ENCODE results near the gene AKT1. TPM values are rescaled to one million over a fixed set of nuclear protein-coding genes. Genes with fewer than 3 reads are reported as not detected.
A peak's percentile ranks its signal among the peaks of the same experiment; 100 is the strongest.
"Not testable (repeated sequence)": the region's sequence is repeated elsewhere in the genome, so short reads cannot be mapped to it uniquely, and the experiment has no call there.

The AKT1 gene
- total RNA-seq, 1 donor from 2014 or later = 112 TPM

DNA sequence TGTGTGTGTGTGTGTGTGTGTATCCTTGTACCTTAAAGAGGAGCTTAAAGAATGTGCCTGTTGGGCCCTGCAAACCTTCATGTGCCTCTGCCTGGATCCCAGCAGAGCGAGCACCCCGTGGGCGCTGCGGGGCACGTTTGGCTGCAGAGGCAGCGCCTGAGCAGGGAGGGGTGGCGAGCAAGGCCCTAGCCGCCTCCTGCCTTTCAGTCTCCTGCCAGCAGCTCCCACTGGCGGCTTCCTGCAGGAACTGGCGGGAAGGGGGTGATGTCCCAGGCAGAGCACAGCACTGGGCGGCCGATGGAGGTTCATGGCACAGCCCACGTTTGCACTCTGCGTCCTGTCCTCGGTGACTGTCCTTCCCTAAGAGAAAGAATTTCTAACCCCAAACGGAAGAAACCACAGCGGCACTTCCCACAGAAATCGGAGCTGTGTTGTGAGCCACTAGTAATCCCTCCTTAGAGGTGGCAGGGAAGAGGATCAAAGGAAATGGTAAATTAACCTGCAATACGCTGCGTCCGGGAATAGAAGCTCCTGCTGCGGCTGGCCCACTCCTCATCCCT lies 25.2 kb upstream of the AKT1 start:
- intact Hi-C loops (cut with DNase I) = no loop called here

DNA sequence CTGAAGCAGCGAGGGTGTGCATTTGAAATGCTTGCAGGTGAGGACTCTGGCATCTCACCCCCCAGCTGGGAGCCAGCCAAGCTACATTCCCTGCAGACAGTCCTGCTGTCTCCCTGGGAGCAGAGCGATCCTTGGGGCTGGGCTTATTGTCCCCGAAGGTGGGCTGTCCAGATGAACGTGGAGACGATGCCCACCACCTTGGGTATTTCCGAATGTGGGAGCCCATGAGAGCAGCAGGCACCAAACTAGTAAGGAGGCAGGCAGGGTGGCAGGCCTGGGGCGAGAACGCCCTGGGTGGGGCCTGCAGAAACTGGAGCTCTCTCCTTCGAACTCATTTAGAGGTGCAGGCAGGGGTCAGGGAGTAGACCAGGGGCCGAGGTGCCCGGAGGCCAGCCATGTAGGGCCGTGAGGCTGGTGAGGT lies 23.8 kb upstream of the AKT1 start:
- H3K4me1 ChIP-seq = peaks cover 10 to 18% of the 10 kb centered on the region in 2 donors
- no peaks in the 10 kb centered on the region for H3K27me3 ChIP-seq
- no peak for DNase-seq (ENCODE audit: low spot score in 2 of 2)
- TF ChIP-seq, protein P1, sequence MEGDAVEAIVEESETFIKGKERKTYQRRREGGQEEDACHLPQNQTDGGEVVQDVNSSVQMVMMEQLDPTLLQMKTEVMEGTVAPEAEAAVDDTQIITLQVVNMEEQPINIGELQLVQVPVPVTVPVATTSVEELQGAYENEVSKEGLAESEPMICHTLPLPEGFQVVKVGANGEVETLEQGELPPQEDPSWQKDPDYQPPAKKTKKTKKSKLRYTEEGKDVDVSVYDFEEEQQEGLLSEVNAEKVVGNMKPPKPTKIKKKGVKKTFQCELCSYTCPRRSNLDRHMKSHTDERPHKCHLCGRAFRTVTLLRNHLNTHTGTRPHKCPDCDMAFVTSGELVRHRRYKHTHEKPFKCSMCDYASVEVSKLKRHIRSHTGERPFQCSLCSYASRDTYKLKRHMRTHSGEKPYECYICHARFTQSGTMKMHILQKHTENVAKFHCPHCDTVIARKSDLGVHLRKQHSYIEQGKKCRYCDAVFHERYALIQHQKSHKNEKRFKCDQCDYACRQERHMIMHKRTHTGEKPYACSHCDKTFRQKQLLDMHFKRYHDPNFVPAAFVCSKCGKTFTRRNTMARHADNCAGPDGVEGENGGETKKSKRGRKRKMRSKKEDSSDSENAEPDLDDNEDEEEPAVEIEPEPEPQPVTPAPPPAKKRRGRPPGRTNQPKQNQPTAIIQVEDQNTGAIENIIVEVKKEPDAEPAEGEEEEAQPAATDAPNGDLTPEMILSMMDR (IDR thresholded peaks at IDR 0.05) = no peak
- H3K36me3 ChIP-seq = no peaks in the 10 kb centered on the region
- intact Hi-C loops (cut with DNase I) = no loop called here
- no peak overlapping the region for H3K4me3 ChIP-seq
- no peak overlapping the region for H3K27ac ChIP-seq
- H3K9me3 ChIP-seq = no peaks in the 10 kb centered on the region

More for the DNA sequence above, 25.2 kb upstream of the AKT1 start:
- H3K4me3 ChIP-seq = no peak overlapping the region
- H3K27me3 ChIP-seq = no peaks in the 10 kb centered on the region
- no peaks in the 10 kb centered on the region for H3K9me3 ChIP-seq
- TF ChIP-seq, protein P1 (IDR thresholded peaks at IDR 0.05) = peak; percentile 15 to 48 (median 19)
- H3K4me1 ChIP-seq = peaks cover 7 to 10% of the 10 kb centered on the region in 2 donors
- DNase-seq (ENCODE audit: low spot score in 2 of 2) = no peak
- H3K27ac ChIP-seq = no peak overlapping the region
- no peaks in the 10 kb centered on the region for H3K36me3 ChIP-seq

DNA sequence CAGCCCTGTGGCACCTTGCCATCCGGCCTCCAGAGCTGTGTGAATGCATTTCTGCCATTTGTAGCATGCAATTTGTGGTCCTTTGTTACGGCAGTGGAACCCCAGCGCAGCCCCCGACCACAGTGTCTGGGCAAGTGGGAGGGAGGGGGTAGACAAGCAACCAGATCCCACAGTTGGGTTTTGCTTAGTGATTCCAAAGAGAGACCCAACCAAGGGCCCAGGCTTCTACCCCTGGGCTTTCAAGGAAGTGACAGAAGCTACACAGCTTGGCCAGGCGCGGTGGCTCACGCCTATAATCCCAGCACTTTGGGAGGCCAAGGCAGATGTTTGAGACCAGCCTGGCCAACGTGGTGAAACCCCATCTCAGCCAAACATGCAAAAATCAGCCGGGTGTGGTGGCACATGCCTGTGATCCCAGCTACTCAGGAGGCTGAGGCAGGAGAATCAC lies 23.2 kb upstream of the AKT1 start:
- DNase-seq (ENCODE audit: low spot score in 2 of 2) = no peak
- no peaks in the 10 kb centered on the region for H3K36me3 ChIP-seq
- H3K4me1 ChIP-seq = peaks cover 10 to 21% of the 10 kb centered on the region in 2 donors
- no peak overlapping the region for H3K27ac ChIP-seq
- TF ChIP-seq, protein P1 (IDR thresholded peaks at IDR 0.05) = no peak
- no peaks in the 10 kb centered on the region for H3K9me3 ChIP-seq
- intact Hi-C loops (cut with DNase I) = no loop called here
- H3K27me3 ChIP-seq = no peaks in the 10 kb centered on the region
- H3K4me3 ChIP-seq = no peak overlapping the region

DNA sequence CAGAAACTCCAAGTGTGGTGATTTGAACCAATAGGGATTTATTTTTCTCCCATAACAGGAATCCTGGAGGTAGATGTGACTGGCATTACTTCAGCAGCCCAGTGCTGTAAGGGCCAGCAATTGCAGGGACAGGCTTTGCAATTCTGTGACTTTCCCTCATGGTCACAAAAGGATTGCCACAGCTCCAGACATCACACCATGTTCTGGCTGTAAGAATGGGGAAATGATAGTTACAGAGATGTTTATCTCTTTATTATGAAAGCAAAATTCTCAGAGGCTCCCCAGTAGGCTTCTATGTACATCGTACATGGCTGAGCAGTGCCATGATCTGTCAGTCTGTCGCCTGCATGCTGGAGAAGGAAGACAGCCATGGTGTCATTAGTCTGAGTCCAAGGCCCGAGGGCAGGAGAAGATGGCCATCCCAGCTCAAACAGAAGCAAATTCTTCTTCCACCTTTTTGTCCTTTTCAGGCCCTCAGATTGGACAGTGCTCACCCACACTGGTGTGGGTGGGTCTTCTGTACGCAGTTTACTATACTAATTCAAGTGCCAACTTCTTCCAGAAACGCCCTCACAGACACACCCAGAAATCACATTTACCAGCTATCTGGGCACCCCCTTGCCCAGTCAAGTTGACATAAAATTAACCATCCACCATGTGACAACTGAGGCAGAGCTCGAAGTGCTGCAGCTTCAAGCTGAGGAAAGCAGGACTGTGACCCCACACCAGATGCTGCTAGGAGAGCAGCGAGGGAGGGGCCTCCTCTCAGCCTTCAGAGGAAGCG lies 22.6 kb upstream of the AKT1 start:
- Histone ChIP-seq H3K9me3 (no peaks in the 10 kb centered on the region), H3K27me3 (no peaks in the 10 kb centered on the region), H3K4me1 (peaks cover 10 to 21% of the 10 kb centered on the region in 2 donors), H3K36me3 (no peaks in the 10 kb centered on the region), H3K27ac (no peak overlapping the region), H3K4me3 (no peak overlapping the region)
- TF ChIP-seq, protein P1 (IDR thresholded peaks at IDR 0.05) = no peak
- intact Hi-C loops (cut with DNase I) = no loop called here
- DNase-seq (ENCODE audit: low spot score in 2 of 2) = no peak

DNA sequence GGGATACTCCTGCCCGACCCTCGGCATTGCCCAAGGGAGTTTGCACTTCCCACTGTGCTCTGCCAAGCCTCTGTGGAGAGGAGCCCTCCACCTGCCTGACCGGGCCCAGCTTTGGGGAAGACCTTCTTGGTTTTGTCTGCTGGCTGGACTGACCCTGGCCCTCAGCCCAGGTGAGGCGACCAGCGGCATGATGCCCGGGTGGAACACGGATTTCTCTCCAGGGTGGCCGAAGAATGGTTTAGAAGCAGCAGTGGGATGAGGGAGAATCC lies 21.0 kb upstream of the AKT1 start:
- DNase-seq (ENCODE audit: low spot score in 2 of 2) = peak in 1 of 2 donors; percentile 66
- Histone ChIP-seq H3K27me3 (no peaks in the 10 kb centered on the region), H3K4me1 (peaks cover 10 to 21% of the 10 kb centered on the region in 2 donors), H3K9me3 (no peaks in the 10 kb centered on the region), H3K27ac (peak overlapping the region; percentile 94 to 96), H3K4me3 (peak overlapping the region; percentile 67 to 83), H3K36me3 (no peaks in the 10 kb centered on the region)
- intact Hi-C loops (cut with DNase I) = no loop called here
- TF ChIP-seq, protein P1 (IDR thresholded peaks at IDR 0.05) = no peak

DNA sequence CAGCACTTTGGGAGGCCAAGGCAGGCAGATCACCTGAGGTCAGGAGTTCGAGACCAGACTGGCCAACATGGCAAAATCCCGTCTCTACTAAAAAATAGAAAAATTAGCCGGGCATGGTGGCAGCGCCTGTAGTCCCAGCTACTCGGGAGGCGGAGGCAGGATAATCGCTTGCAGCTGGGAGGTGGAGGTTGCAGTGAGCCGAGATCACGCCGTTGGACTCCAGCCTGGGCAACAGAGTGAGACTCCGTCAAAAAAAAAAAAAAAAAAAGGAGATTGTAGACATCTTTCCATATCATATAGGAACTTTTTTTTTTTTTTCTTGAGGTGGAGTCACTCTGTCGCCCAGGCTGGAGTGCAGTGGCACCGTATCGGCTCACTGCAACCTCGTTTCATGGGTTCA lies 19.2 kb upstream of the AKT1 start:
- H3K4me3 ChIP-seq = peak overlapping the region; percentile 67 to 83
- H3K27me3 ChIP-seq; H3K36me3 ChIP-seq; H3K9me3 ChIP-seq; intact Hi-C loops (cut with DNase I): not testable (repeated sequence)
- peak in 1 of 2 donors; percentile 40 for DNase-seq (ENCODE audit: low spot score in 2 of 2)
- H3K4me1 ChIP-seq = peaks cover 10 to 21% of the 10 kb centered on the region in 2 donors
- peak overlapping the region; percentile 94 to 96 for H3K27ac ChIP-seq
